Lower lobe of right lung (tissue), 2 donors: ENCODE measurements around the gene PTPMT1. TPM values are rescaled to one million over a fixed set of nuclear protein-coding genes. Genes with fewer than 3 reads are reported as not detected.
"Not testable (repeated sequence)": the region's sequence is repeated elsewhere in the genome, so short reads cannot be mapped to it uniquely, and the experiment has no call there.

Experiments used
- ATAC-seq, 2 donors: fragments of 200-7000 bp; cut with Tn5 transposase; one replicate each; pipeline ENCODE4 v1.9.1; 2020 to 2022; ENCODE audit warnings: mild to moderate bottlenecking in 2 of 2, moderate library complexity in 2 of 2
- DNase-seq: peaks from one replicate; pipeline ENCODE4 v3.0.0-alpha.2; 2020
- H3K27ac ChIP-seq: fragments of 200-600 bp; one replicate; pipeline ENCODE4 v1.8.0; 2022
- H3K27me3 ChIP-seq: fragments of 200-600 bp; one replicate; pipeline ENCODE4 v1.8.0; 2022; ENCODE audit warnings: low read depth
- H3K36me3 ChIP-seq: fragments of 200-600 bp; one replicate; pipeline ENCODE4 v1.8.0; 2022; ENCODE audit warnings: mild to moderate bottlenecking
- H3K4me1 ChIP-seq: fragments of 200-600 bp; one replicate; pipeline ENCODE4 v1.8.0; 2022
- H3K4me3 ChIP-seq: fragments of 200-600 bp; one replicate; pipeline ENCODE4 v1.8.0; 2022; ENCODE audit warnings: mild to moderate bottlenecking
- H3K9me3 ChIP-seq: fragments of 200-600 bp; one replicate; pipeline ENCODE4 v1.8.0; 2022
- CTCF ChIP-seq: fragments of 200-600 bp; IDR thresholded peaks from one replicate; pipeline ENCODE4 v1.8.0; 2022; ENCODE audit warnings: antibody characterized with exemption, mild to moderate bottlenecking
- intact Hi-C: fragments of 100-400 bp; cut with DNase I; formaldehyde crosslinking; loops from one replicate; pipeline ENCODE4 v1.11.0; 2022
- total RNA-seq: library from RNA; stranded (reverse); fragmentation: NEBNext Ultra II Directional; extraction: Animal tissue kit (Norgen Biotek cat#: 25700); gene quantifications from one replicate; pipeline ENCODE4 v1.2.1, GENCODE V29; 2021
- donor health status: DM: no; HTN: yes; CAD: no; lungs with severe emphysema.

Gene PTPMT1
- total RNA-seq, 1 donor from 2014 or later, result 78.1 TPM

GRCh38 chr11:47523490-47524225 is 41.7 kb upstream of the PTPMT1 start:
- H3K27ac ChIP-seq, result peak overlapping the region; percentile 72
- no peak for TF ChIP-seq CTCF
- H3K27me3 ChIP-seq, result no peaks in the 10 kb centered on the region
- intact Hi-C loops, result no loop called here
- no peak overlapping the region for H3K4me3 ChIP-seq
- H3K36me3 ChIP-seq, result peaks cover 7% of the 10 kb centered on the region
- H3K4me1 ChIP-seq, result peaks cover 63% of the 10 kb centered on the region
- DNase-seq (no peak), ATAC-seq (peak; percentile 89 to 92)
- no peaks in the 10 kb centered on the region for H3K9me3 ChIP-seq

GRCh38 chr11:47524291-47524874 is 41.0 kb upstream of the PTPMT1 start:
- ATAC-seq (peak; percentile 48 to 67), DNase-seq (no peak)
- TF ChIP-seq CTCF, result no peak
- peak overlapping the region; percentile 72 for H3K27ac ChIP-seq
- H3K36me3 ChIP-seq, result peaks cover 7% of the 10 kb centered on the region
- intact Hi-C loops, result no loop called here
- H3K27me3 ChIP-seq, result no peaks in the 10 kb centered on the region
- no peak overlapping the region for H3K4me3 ChIP-seq
- H3K9me3 ChIP-seq, result no peaks in the 10 kb centered on the region
- H3K4me1 ChIP-seq, result peaks cover 59% of the 10 kb centered on the region

GRCh38 chr11:47526032-47526431 is 39.4 kb upstream of the PTPMT1 start:
- H3K27ac ChIP-seq, H3K9me3 ChIP-seq, H3K27me3 ChIP-seq, DNase-seq, intact Hi-C loops, H3K4me3 ChIP-seq, ATAC-seq, H3K36me3 ChIP-seq: not testable (repeated sequence)
- H3K4me1 ChIP-seq, result peaks cover 57% of the 10 kb centered on the region

GRCh38 chr11:47527186-47527585 is 38.2 kb upstream of the PTPMT1 start:
- ATAC-seq, result no peak
- peaks cover 59% of the 10 kb centered on the region for H3K4me1 ChIP-seq
- no peak for TF ChIP-seq CTCF

GRCh38 chr11:47529951-47530350 is 35.4 kb upstream of the PTPMT1 start:
- ATAC-seq (no peak), DNase-seq (no peak)
- peaks cover 12% of the 10 kb centered on the region for H3K36me3 ChIP-seq
- H3K27ac ChIP-seq, result no peak overlapping the region
- intact Hi-C loops, result loop anchor here (10.0 kb wide), 1 partner anchor 55 kb away; no protein-coding TSS in a partner anchor
- H3K4me1 ChIP-seq, result peaks cover 59% of the 10 kb centered on the region
- no peak overlapping the region for H3K4me3 ChIP-seq
- H3K27me3 ChIP-seq, result no peaks in the 10 kb centered on the region
- TF ChIP-seq CTCF, result no peak
- H3K9me3 ChIP-seq, result no peaks in the 10 kb centered on the region

More at GRCh38 chr11:47527186-47527585, 38.2 kb upstream of the PTPMT1 start:
- H3K27me3 ChIP-seq, result no peaks in the 10 kb centered on the region
- H3K9me3 ChIP-seq, result no peaks in the 10 kb centered on the region
- H3K36me3 ChIP-seq, result peaks cover 7% of the 10 kb centered on the region
- H3K27ac ChIP-seq, result no peak overlapping the region
- no peak for DNase-seq
- intact Hi-C loops, result no loop called here
- no peak overlapping the region for H3K4me3 ChIP-seq

GRCh38 chr11:47530721-47531120 is 34.7 kb upstream of the PTPMT1 start:
- H3K9me3 ChIP-seq, H3K27me3 ChIP-seq, H3K4me3 ChIP-seq, DNase-seq, ATAC-seq, H3K27ac ChIP-seq: not testable (repeated sequence)
- intact Hi-C loops, result loop anchor here (10.0 kb wide), 1 partner anchor 56 kb away; no protein-coding TSS in a partner anchor
- peaks cover 17% of the 10 kb centered on the region for H3K36me3 ChIP-seq
- peaks cover 55% of the 10 kb centered on the region for H3K4me1 ChIP-seq
